Measurements from ENCODE around the gene GLYATL3. TPM values are rescaled to one million over a fixed set of nuclear protein-coding genes. Genes with fewer than 3 reads are reported as not detected.

The GLYATL3 gene
- total and polyA plus RNA-seq, 2 of the 4 experiments (the other 2 are of a cell fraction) = not detected

DNA sequence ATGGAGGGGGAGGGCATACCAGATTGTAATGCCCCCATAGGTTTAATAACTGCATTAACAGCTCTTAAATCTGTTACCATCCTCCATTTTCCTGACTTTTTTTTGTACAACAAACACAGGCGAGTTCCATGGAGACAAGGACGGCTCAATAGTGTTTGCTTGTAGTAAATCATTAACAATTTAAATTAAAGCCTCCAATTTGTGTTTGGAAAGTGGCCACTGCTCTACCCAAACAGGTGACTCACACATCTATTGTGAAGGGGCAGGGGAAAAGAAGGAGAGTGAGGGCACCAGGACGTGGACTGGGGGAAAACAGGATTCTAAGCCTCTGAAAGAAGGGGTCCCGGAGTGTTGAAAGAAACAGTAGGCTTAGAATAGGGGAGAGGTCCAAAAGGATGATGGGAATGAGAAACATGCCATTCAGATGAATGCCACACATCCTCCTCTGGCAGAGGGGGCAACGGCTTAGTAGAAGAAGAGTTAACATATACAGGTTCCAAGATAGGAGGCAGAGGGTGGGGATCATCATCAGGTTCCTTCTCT is 6.9 kb downstream of the GLYATL3 start:
- Histone ChIP-seq H3K9ac (ENCODE audit: low read depth, low read length) (no peak overlapping the region), H2AK5ac (ENCODE audit: low read depth, low read length) (no peak overlapping the region), H2BK15ac (ENCODE audit: low read depth, low read length) (no peak overlapping the region), H3K9me1 (ENCODE audit: insufficient read depth, low read length) (no peaks in the 10 kb centered on the region), H3K4me3 (ENCODE audit: insufficient read depth, low read depth, low read length) (no peak overlapping the region), H3K9me3 (ENCODE audit: control insufficient read depth, insufficient read depth, low read length) (no peaks in the 10 kb centered on the region), H2AK9ac (replicated peaks; ENCODE audit: low read depth, low read length, poor library complexity) (no peak overlapping the region), H2AFZ (replicated peaks; ENCODE audit: low read length, poor library complexity) (no peak overlapping the region), H3K56ac (ENCODE audit: extremely low read depth, insufficient read depth, low read length) (no peak overlapping the region), H3K4ac (ENCODE audit: low read depth, low read length) (no peak overlapping the region), H3K14ac (replicated peaks; ENCODE audit: low read depth, low read length) (no peak overlapping the region), H2BK120ac (ENCODE audit: low read depth, low read length) (no peak overlapping the region), H3K27ac (ENCODE audit: insufficient read depth, low read length) (no peak overlapping the region), H4K5ac (ENCODE audit: low read depth, low read length) (no peak overlapping the region), H3K23ac (ENCODE audit: low read depth, low read length) (no peak overlapping the region), H4K8ac (ENCODE audit: low read depth in 2 of 2, low read length in 2 of 2) (no peak overlapping the region), H2BK5ac (ENCODE audit: low read depth, low read length, poor library complexity, severe bottlenecking) (no peak overlapping the region), H2BK20ac (ENCODE audit: low read depth, low read length) (no peak overlapping the region), H3K36me3 (ENCODE audit: control insufficient read depth, insufficient read depth, low read length) (no peaks in the 10 kb centered on the region), H4K20me1 (ENCODE audit: insufficient read depth, low read length) (no peaks in the 10 kb centered on the region), H3K4me1 (ENCODE audit: control insufficient read depth, insufficient read depth, low read length) (no peaks in the 10 kb centered on the region), H3K27me3 (ENCODE audit: control insufficient read depth, insufficient read depth, low read length) (no peaks in the 10 kb centered on the region), H3K4me2 (ENCODE audit: low read depth, low read length) (no peak overlapping the region), H4K91ac (ENCODE audit: insufficient read depth, low read depth, low read length) (no peak overlapping the region), H3K79me1 (ENCODE audit: low read depth in 1 of 2, low read length in 2 of 2) (no peaks in the 10 kb centered on the region), H3K18ac (ENCODE audit: low read depth, low read length) (no peak overlapping the region)
- no TSS peak for BruUV-seq (replicated peaks)
- in situ Hi-C loops (cut with MboI; ENCODE audit: low sequenced_read_pairs) = no loop called here
- WGBS, 2 experiments (ENCODE audit: extremely low coverage in 2 of 2, insufficient read length in 1 of 2) = 60% methylated on average over 1 of the region's 5 CpGs; no CpG with 5 or more reads in 1 of the 2 experiments
- dilution Hi-C loops (cut with HindIII; ENCODE audit: low sequenced_read_pairs, unreplicated experiment) = no loop called here
- ATAC-seq (ENCODE audit: low read depth) (no peak), DNase-seq (no peak)
- POLR2A ChIA-PET (ENCODE audit: unreplicated experiment) = no interaction called here
- CTCF ChIA-PET = no interaction called here
- intact Hi-C loops (cut with micrococcal nuclease) = no loop called here
- no peak for TF ChIP-seq CHD1 (IDR thresholded peaks at IDR 0.05; ENCODE audit: low read depth, low read length)
- no peak for TF ChIP-seq RCOR1 (IDR thresholded peaks at IDR 0.05; ENCODE audit: insufficient replicate concordance, low read length)
- TF ChIP-seq, protein P1, sequence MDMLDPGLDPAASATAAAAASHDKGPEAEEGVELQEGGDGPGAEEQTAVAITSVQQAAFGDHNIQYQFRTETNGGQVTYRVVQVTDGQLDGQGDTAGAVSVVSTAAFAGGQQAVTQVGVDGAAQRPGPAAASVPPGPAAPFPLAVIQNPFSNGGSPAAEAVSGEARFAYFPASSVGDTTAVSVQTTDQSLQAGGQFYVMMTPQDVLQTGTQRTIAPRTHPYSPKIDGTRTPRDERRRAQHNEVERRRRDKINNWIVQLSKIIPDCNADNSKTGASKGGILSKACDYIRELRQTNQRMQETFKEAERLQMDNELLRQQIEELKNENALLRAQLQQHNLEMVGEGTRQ (IDR thresholded peaks at IDR 0.05; ENCODE audit: low read depth, low read length) = no peak
- no peak for TF ChIP-seq BHLHE40 (IDR thresholded peaks at IDR 0.05; ENCODE audit: low read depth, low read length)
- TF ChIP-seq MAZ (IDR thresholded peaks at IDR 0.05; ENCODE audit: borderline replicate concordance, low read depth, low read length) = no peak
- no peak for TF ChIP-seq NFE2L2 (IDR thresholded peaks at IDR 0.05; ENCODE audit: low read depth, low read length)
- TF ChIP-seq MAFK (IDR thresholded peaks at IDR 0.05; ENCODE audit: low read depth, low read length) = no peak
- TF ChIP-seq SMC3 (IDR thresholded peaks at IDR 0.05; ENCODE audit: low read depth, low read length) = no peak

Data from IMR-90 (cell line).